CMK (cell line): ENCODE data around the gene ITIH2.
A peak's percentile ranks its signal among the peaks of the same experiment; 100 is the strongest.
"Not testable (repeated sequence)": the region's sequence is repeated elsewhere in the genome, so short reads cannot be mapped to it uniquely, and the experiment has no call there.

Experiments
- DNase-seq: peaks from one replicate; pipeline ENCODE4 v3.0.0-alpha.2; 2010; ENCODE audit warnings: low read depth

Gene ITIH2, protein sequence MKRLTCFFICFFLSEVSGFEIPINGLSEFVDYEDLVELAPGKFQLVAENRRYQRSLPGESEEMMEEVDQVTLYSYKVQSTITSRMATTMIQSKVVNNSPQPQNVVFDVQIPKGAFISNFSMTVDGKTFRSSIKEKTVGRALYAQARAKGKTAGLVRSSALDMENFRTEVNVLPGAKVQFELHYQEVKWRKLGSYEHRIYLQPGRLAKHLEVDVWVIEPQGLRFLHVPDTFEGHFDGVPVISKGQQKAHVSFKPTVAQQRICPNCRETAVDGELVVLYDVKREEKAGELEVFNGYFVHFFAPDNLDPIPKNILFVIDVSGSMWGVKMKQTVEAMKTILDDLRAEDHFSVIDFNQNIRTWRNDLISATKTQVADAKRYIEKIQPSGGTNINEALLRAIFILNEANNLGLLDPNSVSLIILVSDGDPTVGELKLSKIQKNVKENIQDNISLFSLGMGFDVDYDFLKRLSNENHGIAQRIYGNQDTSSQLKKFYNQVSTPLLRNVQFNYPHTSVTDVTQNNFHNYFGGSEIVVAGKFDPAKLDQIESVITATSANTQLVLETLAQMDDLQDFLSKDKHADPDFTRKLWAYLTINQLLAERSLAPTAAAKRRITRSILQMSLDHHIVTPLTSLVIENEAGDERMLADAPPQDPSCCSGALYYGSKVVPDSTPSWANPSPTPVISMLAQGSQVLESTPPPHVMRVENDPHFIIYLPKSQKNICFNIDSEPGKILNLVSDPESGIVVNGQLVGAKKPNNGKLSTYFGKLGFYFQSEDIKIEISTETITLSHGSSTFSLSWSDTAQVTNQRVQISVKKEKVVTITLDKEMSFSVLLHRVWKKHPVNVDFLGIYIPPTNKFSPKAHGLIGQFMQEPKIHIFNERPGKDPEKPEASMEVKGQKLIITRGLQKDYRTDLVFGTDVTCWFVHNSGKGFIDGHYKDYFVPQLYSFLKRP

DNA sequence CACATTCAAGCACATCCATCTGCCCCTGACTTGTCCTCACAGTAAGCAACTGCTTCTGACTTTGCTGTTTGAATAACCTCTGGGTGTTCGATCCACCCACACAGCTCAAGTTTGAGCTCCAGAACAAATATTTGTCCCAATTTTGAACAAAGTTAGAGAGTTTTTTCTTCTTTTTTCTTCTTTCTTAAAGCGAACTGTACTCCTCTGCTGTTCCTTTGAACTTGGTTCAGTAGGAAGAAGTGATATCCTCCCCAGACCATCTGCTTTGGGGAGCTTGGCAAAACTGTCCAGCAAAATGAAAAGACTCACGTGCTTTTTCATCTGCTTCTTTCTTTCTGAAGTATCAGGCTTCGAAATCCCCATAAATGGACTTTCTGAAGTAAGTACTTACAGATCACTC is at the start of gene ITIH2:
Gene ITIH2 (plus strand): TSS at position 177 of the 400 bp plus-strand sequence. CDS start 119 bp downstream, at position 296.
- no peak for DNase-seq

DNA sequence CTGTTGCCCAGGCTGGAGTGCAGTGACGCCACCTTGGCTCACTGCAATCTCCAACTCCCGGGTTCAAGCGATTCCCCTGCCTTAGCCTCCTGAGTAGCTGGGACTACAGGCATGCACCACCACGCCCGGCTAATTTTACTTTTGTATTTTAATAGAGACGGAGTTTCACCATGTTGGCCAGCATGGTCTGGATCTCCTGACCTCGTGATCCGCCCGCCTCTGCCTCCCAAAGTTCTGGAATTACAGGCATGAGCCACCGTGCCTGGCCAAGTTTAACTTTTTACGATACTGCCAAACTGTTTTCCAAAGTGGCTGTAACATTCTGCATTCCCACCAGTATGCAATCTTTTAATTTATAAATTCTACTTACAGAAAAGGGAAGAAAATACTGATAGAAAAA is 46.0 kb upstream of the ITIH2 start:
- DNase-seq = not testable (repeated sequence)

DNA sequence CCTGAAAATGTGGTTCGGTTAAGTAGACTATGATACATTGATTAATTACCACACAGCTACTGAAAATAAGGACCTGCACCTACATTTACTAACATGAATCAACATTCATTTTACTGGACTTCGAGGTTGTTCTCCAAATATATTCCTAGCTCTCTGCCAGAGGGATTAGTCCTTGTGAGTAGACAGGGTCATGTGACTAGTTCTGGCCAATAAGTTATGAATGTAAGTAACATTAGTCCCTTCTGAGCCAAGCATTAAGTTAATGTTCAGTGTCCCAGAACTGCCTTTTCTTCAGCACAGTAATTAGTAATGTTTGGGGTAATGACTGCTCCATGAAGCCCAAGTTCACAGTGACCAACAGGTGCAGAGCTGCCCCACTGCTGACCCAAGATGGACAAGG is 45.6 kb upstream of the ITIH2 start:
- no peak for DNase-seq

DNA sequence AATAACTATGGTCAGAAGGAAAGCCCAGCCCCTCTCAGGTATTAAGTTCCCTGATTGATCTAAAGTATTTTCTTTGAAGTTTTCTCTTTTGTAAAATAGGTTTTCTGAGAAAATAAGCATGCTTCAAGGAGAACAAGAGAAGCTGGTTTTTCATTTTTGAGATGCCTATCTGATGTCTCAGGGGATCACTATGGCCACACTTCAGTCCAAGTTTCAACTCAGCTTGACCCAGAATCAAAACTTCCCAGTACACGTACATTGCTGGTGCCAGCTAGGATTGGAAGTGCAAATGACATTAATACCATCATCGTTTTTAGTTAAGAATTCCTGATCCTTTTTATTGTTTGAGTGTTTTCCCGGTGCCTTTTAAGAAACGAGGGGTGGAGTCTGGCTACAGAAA is 43.6 kb upstream of the ITIH2 start:
- no peak for DNase-seq

DNA sequence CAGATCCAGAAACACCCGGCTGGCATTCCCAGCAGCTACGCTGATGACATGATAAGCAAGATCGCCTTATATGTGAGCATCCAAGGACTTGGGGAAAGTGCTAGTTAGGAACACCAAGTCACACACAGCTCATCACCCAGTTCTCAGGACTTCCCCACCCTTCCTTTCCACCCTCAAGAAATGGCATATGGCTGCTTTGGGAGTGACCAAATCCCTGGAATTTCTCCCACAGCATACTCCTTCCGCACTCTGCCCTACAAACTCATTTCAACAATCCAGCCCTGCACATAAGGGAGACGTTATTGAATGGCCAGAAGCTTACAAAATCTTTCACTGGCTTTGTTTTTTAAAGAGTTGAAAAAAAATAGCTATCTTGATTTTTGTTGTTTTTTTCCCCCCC is 40.6 kb upstream of the ITIH2 start:
- DNase-seq = no peak

DNA sequence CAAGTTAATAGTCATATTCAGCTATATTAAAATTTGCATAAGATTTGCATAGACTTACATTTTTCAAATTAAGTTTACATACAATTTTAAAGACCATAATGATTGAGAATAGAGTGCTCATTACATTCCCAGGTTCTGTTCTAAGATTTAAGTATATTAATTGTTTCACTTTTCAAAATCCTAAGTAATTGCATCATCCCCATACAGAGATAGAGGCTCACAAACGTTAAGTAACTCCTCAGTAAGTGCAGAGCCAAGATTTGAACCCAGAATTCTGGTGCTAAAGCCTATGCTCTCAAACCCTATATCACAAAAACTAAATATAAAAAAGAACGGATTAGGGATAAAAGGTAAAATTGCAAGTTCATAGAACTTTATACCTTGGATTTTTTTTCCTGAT is 38.4 kb upstream of the ITIH2 start:
- no peak for DNase-seq

DNA sequence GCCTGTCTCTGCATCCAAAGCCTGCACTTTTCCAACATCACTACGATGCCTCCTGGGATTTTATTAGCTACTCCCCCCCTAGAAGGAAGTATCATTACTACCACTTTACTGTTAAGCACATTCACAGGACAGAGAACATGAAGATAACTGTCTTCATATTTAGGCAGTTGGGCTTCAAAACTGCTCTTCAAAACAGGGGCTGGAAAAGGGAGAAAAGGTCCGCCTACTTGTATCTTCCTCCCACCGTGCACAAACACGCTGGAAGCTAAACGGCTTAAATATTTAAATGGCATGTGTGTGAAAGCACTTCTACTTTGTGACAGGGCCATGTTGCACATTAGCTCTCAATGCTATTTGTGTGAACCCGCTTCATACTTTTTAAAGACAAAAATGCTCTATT is 37.3 kb upstream of the ITIH2 start:
- no peak for DNase-seq

DNA sequence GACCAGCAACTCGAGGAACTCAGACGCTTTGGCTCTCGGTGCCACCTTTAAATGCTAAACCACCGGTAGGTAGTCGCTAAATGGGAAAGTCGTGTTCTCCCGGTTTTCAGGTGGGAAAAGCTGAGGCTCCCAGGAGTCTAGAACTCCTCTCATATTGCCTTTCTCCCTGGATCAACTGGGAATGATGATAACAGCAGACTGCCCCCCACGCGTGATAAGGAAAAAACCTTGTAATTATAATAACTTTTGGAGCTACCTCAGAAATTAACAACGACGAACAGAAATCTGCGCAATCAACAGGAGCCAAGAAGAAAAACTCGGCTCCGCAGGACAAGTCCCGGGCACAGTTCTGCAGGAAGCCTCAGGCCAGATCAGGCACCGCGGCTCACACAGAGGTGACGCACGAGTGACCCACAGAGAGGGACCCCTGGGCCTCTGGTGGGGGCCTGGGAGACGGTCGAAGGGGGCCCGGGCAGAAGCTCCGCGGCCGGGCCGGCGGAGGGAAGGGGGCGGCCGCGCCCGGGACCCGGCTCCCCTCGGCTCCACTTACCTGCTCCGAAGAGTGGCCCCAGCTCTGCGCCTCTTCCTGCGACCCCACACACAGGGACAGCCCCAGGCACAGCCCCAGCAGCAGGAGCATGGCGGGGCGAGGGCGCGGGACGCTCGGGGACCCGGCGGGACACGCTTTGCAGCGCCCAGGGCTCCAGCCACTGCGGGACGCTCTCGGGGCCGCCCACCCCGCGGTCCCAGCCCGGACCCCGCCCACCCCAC is 36.7 kb upstream of the ITIH2 start, which contains the start of gene ITIH5:
Gene ITIH5 (minus strand): TSS at position 714 of the 771 bp plus-strand sequence. CDS start 74 bp downstream, at position 640.
- no peak for DNase-seq

DNA sequence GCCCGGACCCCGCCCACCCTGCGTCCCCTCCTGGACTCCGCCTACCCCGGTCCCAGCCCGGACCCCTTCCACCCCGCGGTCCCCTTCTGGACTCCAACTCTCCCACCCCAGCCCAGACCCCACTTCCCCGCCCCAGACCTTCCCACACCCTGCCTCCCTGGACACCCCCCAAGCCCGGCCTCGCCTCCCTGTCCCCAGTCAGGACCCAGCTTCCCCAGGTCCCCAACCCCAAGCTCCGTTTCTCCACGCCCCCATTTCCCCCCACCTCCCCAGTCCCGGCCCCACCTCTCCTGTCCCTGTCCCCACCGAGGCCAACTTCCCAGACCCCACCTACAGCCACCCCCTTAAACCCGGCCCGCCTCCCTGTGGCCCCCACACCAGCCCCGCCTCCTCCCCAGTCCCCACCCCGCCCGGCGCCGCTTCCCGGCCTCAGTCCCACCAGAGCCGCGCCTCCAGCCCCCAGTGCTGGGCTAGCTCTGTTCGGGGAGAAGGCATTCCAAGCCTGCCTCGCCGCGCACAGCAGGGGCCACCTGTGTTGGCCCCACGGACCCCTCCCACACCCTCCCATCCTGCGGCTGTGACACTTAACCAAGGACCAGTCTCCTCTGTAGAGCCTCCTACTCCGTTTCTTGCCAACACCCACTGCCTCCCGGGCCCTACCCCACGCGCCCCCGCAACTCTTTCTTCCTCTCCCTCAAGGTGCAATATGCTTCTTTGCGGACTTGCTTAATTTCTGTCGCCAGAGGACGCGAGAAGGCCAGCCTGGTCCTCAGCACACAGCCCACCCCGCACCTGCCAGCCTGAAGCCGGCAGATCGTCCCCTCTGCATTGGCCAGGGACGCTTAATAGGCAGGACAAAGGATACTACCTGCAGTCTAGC is 35.6 kb upstream of the ITIH2 start:
- no peak for DNase-seq

DNA sequence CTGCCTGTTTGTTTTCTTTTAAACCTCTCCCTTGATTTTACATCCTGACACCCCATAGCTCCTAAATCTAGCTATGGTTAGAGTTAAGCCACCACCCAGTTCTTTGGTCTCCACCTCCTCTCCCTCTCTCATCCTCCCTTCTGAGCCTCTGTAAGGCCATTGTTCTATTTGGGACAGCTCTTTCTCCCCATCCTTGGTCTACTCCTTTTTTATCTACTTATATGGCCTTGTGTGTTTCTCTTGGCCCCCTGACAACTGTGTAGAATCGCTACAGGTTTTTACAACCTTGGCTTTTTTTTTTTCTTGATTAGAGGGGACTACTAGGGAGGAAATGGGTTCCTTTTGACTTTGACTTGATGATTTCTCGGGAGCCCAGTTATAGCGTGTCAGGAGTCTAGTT is 33.0 kb upstream of the ITIH2 start:
- no peak for DNase-seq

DNA sequence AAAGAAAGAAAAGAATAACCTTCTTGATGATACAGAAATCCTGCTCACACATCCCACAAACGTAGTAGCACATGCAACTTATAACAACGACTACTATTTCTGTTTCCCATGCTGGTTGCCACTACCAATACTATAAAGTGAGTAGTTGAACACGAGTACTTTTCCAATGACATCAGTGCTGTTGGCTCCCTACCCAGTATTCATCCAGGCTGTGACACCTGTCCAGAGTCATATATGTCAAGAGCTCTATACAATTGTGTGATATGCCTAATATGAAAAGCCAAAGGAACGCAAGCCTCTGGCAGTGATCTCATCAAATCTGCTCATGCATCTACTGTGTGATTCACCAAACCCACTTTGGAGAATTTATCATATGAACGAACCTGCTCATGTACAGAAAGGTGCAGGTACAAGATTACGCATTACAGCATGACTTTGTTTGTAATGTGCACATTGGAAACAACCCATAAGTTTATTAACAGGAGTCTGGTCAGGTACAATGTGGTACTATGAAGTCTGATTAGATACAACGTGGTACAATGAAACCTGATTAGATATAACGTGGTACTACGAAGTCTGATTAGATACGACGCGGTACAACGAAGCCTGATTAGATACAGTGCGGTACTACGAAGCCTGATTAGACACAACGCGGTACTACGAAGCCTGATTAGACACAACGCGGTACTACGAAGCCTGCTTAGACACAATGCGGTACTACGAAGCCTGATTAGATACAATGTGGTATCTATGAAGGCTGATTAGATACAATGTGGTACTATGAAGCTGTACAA is 30.6 kb upstream of the ITIH2 start:
- DNase-seq = no peak

DNA sequence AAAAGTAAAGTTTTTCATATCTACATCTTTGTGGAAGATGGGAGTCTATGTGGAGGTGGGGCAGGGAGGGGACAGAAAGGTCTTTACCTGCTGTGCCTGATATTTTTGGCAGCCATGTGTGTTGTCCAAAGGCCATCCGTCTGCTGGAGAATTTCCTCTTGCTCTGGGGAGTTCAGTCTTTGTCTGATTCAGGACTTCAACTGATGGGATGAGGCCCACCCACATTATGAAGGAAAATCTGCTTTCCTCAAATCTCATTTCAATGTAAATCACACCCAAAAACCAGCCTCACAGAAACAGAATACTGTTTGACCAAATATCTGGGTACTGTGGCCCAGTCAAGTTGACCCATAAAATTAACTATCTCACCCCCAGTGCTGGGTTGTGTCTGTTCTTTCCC is 23.9 kb upstream of the ITIH2 start:
- DNase-seq = no peak

DNA sequence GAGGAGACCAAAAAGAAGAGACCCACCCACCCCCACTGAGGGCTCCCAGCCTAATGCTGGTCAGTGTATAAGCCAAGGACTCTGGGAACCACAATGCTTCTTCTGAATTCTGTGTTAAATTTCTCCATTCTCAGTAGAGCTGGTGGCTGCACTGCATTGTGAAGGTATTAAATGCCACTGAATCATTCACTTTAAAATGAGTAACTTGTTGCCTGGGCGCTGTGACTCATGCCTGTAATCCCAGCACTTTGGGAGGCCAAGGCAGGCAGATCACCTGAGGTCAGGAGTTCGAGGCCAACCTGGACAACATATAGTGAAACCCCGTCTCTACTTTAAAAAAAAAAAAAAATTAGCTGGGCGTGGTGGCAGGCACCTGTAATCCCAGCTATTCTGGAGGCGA is 23.0 kb upstream of the ITIH2 start:
- not testable (repeated sequence) for DNase-seq

DNA sequence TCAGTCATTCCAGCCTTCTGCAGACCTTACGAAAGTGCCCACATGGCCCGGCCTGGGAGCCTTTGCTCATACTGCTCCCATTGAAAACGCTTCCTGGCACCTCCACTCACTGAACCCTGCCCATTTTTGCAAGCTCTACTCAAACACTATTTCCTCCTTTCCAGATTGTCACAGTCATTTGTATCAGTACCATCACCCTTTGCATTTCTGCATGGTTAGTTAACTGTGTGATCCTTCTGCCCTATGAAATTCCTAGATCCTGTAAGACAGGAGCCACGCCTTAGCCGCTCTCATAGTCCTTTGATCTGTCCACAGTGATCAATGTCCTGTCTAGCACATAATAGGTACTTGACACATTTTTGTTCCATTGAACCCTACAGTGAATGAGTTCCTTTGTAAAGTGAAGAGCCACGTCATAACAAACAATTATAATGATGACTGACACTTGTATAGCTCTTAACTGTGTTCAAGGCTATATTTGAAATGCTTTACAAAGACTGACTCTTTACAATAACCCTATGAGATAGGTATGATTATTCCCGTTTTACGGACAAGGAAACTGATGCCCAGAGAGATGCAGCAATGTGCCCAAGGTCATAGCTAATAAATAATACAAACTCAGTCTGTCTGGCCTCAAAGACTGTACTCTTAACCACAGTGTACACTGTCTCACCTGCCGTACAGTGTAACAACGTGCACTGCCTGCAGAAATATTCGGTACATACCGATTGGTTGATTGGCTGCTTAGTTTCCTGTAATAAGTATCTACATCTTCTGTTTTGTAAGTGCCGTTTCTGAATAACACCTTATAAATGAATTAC is 16.6 kb upstream of the ITIH2 start:
- no peak for DNase-seq

DNA sequence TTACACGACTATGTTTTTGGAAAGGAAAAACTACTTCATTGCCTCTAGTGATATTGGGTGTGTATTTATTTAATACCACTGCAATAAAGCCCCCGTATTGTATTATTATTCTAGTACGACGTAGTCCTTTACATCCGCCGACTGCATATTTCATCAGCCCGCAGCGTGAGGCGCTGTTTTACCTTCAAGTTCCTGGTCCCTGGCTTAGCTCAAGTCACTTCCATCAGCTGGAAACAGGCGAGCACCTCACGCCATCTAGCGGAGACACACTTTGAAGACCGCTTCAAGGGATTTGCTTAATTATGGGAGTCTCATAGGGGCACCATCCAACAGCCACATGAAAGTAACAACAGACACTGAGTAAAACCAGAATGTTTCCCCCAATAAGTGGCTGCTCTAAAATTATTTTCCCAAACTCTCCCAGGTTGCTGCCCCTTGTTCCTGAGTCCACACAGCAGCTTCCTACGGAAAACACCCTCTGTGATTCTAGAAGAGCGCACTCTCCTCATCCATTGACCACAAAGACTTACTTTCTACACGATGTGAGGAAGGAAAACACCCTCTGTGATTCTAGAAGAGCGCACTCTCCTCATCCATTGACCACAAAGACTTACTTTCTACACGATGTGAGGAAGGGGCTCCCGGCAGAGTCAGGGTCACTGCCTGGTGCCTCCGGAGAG is 15.7 kb upstream of the ITIH2 start:
- peak; percentile 56 for DNase-seq

DNA sequence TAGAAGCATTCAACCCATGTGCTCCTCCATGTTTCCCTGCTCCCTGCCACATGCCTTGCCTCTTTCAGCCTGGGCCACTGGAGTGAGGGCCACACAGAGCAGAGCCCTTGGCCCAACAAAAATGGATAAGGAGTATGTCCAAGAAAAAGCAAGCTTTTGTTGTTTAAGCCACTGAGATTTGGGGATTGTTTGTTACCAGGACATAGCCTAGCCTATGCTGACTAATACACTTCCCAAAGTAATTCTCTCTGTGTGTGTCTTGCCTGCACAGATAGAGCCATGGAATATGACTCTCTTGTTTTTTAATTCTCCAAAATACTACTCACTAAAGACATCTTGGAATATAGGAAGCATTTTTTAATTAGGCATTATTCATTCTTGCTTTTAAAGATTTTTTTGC is 13.5 kb upstream of the ITIH2 start:
- DNase-seq = no peak

DNA sequence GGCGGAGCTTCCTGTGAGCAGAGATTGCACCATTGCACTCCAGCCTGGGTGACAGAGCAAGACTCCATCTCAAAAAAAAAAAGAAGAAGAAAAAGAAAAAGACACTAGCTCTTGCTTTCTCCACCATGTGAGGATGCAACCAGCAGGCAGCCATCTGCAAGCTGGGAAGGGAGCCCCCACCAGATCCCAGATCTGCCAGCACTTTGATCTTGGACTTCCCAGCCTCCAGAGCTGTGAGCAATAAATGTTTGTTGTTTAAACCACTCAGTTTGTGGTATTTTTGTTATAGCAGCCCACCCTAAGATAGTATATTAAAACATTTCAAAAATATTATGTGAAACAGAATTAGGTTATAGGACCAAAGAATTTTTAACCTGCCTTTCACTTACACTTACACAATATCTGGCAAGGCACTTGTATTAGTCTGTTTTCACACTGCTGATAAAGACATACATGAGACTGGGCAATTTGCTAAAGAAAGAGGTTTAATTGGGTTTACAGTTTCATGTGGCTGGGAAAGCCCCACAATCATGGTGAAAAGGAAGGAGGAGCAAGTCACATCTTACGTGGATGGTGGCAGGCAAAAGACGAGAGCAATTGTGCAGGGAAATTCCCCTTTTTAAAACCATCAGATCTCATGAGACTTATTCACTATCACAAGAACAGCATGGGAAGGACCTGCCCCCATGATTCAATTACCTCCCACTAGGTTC is 12.1 kb upstream of the ITIH2 start:
- not testable (repeated sequence) for DNase-seq

DNA sequence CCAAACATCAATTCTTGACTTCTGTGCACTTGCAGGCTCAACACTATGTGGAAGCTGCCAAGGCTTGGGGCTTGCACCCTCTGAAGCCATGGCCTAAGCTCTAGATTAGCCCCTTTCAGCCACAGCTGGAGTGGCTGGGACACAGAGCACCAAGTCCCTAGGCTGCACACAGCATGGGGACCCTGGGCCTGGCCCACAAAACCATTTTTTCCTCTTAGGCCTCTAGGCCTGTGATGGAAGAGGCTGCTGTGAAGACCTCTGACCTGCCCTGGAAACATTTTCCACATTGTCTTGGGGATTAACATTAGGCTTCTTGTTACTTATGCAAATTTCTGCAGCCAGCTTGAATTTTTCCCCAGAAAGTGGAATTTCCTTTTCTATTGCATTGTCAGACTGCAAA is 10.7 kb upstream of the ITIH2 start:
- DNase-seq = not testable (repeated sequence)
